KG1 (cell line): Measurements from ENCODE around the gene KCTD5.

ENCODE experiments used
- DNase-seq: peaks from one replicate; lab custom pipeline; 2025; lab: John Stamatoyannopoulos, UW

The KCTD5 gene

DNA sequence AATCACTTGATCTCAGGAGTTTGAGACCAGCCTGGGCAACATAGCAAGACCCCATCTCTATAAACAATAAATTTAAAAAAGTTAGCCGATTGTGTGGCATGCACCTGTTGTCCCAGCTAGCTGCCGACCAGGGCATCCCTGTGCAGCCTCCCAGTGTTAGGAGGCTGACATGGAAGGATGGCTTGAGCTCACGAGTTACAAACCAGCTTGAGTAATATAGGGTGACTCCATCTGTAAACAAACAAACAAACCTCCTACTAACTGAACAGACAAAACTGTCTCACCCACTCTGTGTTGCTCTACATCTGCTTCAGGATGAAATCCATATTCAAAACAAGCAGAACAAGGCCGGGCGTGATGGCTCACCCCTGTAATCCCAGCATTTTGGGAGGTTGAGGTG is 44.6 kb downstream of the KCTD5 start:
- DNase-seq: no peak

DNA sequence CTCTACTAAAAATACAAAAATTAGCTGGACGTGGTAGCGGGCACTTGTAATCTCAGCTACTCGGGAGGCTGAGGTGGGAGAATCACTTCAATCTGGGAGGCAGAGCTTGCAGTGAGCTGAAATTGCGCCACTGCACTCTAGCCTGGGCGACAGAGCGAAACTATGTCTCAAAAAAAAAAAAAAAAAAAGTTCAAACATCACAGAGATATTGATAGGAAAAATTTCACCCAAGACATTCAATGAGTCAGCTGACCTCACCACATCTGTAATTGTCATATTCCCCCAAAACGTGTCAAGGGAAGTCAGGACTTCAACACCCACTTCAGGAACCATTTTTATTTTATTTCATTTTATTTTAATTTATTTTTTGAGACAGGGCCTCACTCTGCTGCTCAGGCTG is 45.7 kb downstream of the KCTD5 start:
- DNase-seq: no peak

DNA sequence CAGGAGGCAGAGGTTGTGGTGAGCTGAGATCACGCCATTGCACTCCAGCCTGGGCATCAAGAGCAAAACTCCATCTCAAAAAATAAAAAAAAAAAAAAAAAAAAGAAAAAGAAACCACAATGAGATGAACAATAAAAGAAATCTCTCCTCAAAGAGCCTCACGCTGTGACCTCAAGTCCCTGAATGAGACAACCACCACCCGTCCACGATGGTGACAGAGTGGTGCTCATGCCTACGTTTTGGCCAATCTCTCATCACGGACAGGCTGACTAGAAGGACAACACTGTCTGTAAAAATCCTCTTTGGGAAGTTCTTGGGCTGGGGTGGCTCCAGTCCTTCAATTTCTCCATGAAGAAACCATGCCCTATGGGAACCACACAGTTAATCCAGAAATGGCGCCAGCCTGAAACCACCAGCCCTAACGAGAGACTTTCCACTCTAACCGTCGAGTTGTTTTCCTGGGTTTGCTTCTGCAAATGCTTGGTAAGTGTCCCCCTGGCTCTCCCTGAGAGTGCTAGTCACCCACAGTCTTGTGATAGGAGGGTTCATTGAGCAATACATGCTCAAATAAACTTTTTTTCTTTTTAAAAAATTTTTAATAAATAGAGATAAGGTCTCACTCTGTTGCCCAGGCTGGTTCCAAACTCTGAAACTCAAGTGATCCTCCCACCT is 52.7 kb downstream of the KCTD5 start:
- DNase-seq: no peak

DNA sequence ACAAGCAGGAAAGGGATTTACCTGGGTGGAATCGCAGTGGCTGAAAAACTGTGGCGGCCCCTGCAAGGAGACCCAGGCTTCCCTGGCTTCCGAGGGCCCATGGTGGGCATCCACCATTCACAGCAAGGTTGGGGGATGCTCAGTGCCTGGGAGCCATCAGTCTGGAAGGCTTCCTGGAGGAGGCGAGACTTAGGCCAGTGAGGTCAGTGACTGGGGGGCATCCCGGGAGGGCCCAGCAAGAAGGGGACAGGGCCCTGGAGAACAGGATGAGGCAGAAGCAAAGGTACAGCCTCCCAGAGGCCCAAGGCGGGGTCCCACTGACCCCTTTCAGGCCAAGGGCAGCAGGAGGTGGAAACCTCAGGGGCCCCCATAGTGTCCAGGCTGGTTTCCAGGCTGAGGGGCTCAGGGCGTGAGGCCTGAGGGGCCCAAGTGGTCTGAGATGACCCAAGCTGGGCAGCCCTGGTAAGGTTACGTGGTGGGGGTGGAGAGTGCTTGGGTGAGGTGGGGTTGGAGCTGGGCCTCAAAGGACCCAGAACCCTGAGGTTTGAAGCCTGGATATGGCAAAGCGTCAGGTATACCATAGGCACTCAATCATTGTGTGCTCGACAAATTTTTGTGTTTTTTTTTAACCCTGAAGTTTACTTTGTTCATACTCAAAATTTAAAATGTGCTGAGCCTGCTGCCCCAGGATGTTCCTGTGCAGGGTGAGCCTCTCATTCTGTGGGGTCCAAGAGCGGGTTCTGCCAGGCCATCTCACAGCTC is 54.3 kb downstream of the KCTD5 start:
- DNase-seq: no peak

DNA sequence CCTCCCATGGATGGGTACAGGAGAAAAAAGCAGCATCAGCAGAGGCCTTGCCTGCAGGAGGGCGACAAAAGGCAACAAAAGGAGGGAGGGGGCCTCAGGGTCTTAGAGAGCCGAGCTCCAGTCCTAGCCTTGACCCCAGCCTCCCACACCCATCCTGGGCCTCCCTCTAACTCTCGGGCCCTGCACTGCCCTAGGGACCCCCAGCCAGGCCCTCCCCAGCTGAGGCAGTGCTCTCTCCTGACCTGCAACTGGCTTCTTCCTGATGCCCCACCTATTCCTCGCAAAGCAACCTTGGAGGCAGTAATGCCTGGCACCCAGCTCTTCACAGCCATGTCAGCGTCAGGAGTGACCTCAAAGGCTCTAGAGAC is 54.9 kb downstream of the KCTD5 start:
- no peak for DNase-seq

DNA sequence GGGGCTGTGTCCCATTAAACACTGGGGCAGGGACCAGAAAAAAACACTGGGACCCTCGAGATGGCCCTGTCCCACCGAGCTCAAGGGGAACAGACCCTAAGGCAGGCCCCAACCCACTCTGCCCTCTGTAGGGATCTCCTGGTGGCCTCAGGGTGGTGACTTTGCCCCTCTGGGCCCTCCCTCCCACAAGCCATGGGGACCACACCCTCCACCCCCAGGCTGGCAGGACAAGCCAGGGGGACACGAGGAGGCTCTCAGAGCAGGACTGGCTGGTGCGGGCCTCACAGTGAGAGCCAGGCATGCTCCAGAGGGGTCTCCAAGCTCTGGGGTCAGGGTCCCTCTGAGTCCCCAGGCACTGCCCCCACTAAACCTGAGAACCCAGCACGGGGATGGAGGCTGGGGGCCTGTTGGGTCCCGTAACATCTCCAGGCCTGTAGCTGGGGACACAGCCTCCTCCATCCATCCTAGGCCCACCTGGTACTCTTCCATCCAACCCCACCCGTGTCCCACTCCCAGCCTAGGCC is 55.6 kb downstream of the KCTD5 start:
- no peak for DNase-seq

DNA sequence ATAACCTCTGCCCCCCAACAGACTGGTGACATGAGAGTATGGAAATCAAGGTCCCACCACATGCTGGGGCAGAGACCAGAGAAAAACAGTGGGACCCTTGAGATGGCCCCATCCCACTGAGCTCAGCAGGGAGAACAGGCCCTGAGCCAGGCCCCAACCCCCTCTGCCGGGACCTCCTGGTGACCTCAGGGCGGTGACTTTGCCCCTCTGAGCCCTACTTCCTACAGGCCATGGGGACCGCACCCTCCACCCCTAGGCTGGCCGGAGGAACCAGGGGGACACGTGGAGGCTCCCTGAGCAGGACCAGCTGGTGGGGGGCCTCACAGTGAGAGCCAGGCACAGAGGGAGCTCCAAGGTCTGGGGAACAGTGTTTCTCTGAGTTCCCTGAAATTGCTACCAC is 56.3 kb downstream of the KCTD5 start:
- no peak for DNase-seq

DNA sequence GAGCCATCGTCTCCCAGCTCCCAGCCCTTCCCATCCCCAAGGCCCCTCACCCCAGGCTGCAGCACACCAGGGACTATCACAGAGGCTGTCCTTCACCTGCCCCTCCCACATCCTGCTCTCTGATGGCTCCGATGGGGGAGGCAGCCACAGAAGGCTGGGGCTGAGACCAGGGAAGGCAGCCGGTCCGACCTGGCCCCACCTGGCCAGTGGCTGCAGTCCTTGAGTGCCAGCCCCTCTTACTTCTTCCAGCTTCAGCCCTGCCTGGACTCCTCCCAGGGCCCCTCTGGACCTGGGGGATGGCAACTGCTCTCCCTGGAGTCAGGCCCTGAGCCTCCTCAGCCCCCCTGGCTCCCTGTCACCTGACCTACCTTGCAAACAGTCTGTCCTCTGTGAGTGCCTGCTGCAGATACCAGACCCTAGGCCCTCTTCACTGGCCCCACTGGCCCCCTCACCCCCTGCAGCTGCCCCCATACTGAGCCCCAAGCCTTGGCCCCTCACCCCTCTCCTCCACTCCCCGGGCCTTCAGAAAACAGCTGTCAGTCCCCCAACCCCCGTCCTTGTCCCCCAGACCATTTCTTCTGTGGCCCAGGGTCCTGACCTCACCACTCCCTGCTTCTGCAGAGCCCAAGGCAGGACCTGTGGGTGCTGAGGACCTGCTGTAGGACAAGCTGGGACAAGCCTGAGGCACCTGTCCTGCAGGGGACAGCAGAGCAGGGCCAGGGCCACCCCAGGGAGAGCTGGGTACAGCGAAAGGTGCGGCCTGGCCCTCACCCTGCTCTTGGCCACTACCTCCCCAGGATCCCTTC is 57.5 kb downstream of the KCTD5 start:
- DNase-seq: no peak

DNA sequence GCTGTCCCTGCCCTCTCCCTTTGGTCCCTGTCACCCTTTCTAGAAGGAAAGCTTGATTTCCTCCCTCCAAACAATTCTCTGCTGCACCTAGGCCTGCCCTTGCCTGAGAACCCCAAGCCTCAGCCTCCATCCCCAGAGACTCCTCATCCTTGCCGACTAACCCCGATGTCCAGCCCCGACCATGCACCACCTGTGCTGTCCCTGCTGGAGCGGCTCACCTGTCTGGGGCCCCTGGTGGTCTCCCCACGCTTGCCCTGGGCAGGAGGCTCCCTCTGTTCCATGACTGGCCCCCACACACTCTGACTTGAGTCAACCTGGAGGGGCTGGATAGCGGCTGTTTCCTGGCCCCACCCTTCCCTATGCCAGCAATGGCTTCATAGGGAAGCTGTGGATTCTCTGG is 58.2 kb downstream of the KCTD5 start:
- no peak for DNase-seq

DNA sequence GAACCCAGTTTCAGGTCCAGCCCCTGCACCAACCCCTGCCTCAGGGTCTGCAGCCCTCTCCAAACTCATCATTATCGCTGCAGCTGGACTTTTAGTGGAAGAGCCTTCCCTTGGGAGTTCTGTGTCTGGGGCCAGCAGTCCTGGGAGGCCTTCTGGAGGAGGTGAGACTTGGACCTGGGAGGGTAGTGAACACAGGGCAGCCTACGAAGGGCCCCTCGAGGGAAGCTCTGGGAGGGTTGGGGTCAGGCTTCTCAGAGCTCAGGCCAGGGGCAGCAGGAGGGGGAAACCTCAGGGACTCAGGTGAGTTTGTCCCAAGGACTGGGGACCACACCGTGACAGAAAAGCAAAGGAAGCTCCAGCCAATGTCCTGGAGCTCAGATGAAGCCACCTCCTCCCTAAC is 58.8 kb downstream of the KCTD5 start:
- no peak for DNase-seq

DNA sequence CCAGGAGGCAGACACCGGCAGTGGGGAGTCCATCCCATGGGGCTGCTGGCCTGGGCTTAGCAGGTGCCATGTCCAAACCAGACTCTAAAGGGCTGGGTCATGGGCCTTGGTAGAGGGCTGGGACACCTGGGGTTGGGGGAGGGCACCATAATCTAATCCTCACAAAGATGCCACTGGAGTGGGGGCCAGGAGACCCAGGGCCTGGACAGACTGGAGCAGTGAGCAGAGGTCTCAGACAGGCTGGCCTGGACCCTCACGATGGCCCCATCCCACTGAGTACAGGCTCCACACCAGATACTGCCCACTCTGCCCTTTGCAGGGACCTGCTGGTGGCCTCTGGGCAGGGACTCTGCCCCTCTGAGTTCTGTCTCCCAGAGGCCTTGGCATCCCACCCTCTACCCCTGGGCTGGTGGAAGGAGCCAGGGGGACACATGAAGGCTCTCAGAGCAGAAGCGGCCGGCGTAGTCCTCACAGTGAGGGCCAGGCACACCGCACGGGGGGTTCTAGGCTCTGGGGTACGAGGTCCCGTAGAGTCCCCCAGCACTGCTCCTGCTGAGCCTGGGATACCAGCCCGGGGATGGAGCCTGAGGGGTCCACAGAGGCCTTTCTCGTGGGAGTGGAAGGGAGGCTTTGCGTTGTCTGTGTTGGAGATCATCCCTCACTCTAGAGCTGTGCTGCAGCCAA is 60.1 kb downstream of the KCTD5 start:
- no peak for DNase-seq

DNA sequence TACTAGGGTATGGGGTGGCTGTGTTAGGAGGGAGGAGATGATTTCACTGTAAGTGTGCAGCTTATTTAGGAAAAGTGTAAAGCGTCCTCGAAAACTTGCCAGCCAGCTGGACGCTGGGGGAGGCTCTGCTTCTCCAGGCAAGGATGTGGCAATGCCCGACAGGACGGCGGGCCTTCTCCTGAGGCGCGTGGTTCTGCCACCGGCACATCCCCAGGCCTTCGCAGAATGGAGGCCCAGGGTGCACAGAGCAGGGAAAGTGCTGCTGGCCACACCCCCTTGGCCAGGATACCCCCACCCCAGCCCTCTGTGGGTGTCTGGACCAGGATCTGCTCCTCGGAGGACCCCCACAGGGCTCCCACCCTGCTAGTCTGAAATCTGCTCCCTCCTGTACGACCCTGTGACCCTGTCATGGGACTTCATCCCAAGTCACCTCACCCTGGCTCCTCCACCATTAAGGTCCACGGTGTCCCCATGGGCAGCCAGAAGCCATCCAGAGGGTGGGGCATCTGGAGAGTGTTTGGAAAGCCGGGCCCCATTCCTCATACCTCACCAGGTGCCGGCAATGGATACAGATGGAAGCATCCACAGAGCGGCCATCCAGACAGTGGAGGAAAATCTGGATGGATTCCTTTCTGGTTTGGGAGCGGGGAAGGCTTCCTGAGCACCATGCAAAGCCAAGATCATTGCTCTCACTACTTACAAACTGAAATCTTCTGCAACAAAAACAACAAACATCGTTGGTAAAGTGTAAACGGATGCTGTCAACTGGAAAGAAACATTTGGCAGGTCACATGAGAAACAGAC is 60.9 kb downstream of the KCTD5 start:
- no peak for DNase-seq

DNA sequence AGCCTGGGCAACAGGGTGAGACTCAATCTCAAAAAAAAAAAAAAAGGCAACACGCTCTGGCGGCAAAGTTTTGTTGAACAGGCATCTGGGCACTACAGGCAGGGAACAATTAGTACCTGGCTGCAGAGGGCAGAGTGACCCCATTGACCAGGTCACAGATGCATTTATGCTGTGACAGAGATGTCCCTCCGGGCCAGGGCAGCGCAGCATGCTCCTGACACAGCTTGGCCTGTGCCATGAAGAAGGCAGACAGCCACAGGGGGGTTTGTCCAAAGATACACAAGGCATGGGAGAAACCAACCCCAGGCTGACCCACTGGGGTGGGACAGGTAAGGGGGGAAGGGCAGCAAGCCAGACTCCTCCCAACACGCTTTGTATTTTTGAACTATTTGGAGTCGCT is 62.4 kb downstream of the KCTD5 start:
- DNase-seq: no peak

DNA sequence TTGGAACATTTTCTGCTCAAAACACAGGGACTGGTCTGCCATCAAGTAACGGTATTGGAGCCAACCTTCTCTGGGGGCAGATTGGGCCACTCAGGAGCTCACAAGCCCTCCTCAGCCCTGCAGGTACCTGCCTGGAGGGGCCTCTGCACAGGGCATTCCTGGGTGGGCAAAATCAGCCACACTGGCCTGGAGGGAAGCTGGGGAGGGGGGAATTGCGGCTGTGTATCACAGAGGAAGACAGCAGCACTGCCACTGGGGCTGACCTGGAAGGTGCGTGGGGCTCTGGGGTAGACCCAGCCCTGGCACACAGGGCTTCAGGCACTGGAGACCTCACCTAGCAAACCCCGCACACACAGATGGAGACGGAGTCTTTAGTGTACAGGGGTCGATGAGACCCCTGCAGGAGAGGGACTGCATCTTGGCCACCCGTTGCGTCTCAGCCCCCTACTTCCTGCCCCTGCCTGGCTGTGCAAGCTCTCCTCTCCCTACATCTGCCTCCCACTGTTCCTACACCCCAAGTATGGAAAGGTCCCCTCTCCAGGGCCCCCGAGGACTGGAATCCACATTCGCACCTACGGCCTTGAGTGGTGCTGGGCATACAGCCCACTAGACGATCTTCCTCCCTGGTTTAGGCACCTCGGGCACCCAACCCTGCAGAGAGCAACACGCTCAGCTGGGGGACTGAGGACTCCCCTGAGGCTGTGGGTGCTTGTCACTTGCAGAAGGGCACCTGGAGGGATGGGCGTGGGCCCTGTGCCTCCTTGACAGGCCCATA is 63.0 kb downstream of the KCTD5 start:
- DNase-seq: no peak

DNA sequence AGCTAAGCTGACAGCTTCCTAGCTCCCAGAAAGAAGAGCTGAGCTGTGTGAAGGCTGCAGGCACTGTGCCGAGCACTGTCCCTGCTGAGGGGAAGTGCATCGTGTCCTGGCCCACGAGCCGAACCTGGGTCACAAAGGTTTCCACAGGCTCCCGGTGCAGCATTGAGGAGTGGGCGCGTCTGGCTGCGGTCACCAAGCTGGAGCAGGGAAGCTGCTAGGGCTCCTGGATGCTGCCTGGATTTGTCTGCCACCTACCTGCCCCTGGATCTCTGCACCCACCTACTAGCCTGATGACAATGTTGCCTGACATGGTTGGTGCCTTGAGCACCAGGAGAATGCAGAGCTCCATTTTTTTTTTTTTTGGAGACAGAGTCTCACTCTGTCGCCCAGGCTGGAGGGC is 63.6 kb downstream of the KCTD5 start:
- no peak for DNase-seq

DNA sequence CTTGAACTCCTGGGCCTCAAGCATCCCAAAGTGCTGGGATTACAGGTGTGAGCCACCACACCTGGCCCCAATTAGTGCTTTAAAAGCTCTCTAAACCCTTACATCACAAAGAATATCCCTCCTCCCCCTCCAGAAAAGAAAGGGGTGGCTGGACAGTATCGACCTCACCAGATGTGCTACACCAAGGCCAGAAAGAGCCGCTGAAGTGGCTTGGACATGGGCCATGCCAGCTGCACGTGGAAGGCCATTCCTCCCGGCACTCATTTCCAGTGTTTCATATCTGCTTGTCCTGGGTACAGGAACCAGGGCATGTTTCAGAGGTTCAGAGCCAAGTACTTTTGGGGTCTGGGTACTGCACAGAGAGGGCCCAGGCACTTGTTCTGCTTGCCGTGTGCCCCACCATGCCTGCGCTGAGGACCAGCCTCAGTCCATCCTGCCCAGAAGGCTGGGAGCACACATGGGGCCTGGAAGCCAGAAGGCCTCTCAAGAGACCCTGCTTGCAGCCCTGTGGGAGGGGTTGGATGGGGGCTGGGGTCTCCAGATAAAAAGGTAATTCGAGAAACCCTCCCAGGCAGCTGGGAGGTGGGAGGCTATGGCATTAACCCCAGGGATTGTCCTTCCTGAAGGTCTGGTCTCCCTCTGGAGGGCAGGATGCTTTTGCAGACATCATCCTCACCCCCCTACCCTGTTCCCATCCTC is 66.6 kb downstream of the KCTD5 start:
- DNase-seq: no peak

DNA sequence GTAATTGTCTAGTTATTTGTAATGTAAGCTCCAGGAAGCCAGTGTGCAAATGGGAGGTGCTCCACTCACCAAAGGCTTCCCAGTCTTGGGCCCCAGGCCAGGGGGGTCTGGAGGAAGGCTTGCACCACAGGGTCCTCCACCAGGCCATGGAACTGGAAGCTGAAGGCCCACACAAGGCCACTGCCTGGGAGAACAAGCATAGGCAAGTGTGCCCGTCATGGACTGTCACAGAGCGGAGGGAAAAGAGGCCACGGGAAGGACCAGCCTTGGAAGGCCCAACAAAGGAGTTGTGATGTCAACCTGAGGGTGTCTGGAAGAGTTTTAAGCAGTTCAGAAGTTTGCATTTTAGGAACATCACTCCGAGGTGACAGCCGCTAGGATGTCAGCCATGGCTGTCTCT is 67.2 kb downstream of the KCTD5 start:
- no peak for DNase-seq

DNA sequence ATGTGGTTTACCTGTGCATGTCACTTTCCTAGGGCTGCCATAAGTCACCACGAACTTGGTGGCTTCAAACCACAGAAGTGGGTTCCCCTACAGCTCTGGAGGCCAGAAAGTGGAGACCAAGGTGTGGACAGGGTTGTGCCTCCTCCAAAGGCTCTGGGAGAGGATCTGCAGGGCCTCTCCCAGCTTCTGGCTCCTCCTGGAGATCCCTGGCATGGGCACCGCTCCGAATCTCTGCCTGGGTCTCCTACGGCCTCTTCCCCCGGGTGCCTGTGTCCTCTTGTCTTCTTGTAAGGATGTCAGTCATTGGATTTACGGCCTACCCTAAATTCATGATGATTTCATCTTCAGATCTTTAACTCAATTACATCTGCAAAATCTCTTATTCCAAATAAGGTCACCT is 67.6 kb downstream of the KCTD5 start:
- no peak for DNase-seq

DNA sequence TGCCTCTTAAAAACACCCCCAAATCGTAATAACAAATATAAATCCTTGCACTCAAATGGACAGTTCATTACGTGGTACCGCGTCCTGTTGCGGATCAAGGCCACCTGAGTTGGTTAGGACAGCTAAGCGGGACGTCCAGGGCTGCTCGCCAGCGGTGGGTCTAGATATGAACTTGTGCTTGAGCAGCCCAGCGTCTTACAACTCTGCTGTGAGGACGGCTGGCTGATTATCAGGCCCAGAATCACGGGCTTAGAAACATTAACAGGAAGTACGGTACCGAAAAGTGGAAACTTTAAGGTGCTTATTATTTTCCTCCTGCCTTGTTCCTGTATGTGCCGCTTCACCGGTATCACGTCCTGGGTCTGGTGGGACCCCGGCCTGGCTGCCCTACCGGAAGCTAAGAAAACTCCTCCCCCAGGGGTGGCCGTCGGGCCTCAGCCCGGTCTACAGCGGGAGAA is 69.3 kb downstream of the KCTD5 start:
- no peak for DNase-seq
